Ureter (tissue), 1 donor: Measurements from ENCODE around the gene ROBO2. TPM values are rescaled to one million over a fixed set of nuclear protein-coding genes. Genes with fewer than 3 reads are reported as not detected.

ENCODE experiments used
- DNase-seq: peaks from one replicate; pipeline ENCODE4 v3.0.0-alpha.2; 2020; ENCODE audit warnings: low spot score
- total RNA-seq: library from RNA; stranded (reverse); gene quantifications from one replicate; pipeline ENCODE4 v1.2.4, GENCODE V29; 2023
- donor health status: DM: yes; HTN: yes; CAD: no.

The ROBO2 gene
- total RNA-seq, 1 donor from 2014 or later: 0.39 TPM

- DNase-seq: no peak
Observed at GRCh38 chr3:77566055-77566454, 526.2 kb downstream of the ROBO2 start.

GRCh38 chr3:77571971-77572715 lies 532.2 kb downstream of the ROBO2 start:
- no peak for DNase-seq

- DNase-seq: no peak
Observed at GRCh38 chr3:77577264-77577663, 537.4 kb downstream of the ROBO2 start.

GRCh38 chr3:77586216-77586615 lies 546.3 kb downstream of the ROBO2 start:
- no peak for DNase-seq

GRCh38 chr3:77588863-77589262 lies 549.0 kb downstream of the ROBO2 start:
- DNase-seq: no peak

GRCh38 chr3:77590191-77590590 lies 550.3 kb downstream of the ROBO2 start:
- no peak for DNase-seq

- DNase-seq: no peak
Observed at GRCh38 chr3:77595371-77595870, 555.5 kb downstream of the ROBO2 start.

- no peak for DNase-seq
Observed at GRCh38 chr3:77599948-77600347, 560.0 kb downstream of the ROBO2 start.

GRCh38 chr3:77601823-77602415 lies 562.0 kb downstream of the ROBO2 start:
- no peak for DNase-seq

- DNase-seq: no peak
Observed at GRCh38 chr3:77602722-77603121, 562.8 kb downstream of the ROBO2 start.

GRCh38 chr3:77605308-77605707 lies 565.4 kb downstream of the ROBO2 start:
- no peak for DNase-seq

GRCh38 chr3:77605865-77606264 lies 566.0 kb downstream of the ROBO2 start:
- DNase-seq: no peak

- no peak for DNase-seq
Observed at GRCh38 chr3:77606372-77606771, 566.5 kb downstream of the ROBO2 start.

- DNase-seq: no peak
Observed at GRCh38 chr3:77618686-77619085, 578.8 kb downstream of the ROBO2 start.

GRCh38 chr3:77620009-77620408 lies 580.1 kb downstream of the ROBO2 start:
- no peak for DNase-seq

- no peak for DNase-seq
Observed at GRCh38 chr3:77623500-77623899, 583.6 kb downstream of the ROBO2 start.

- DNase-seq: no peak
Observed at GRCh38 chr3:77626157-77626556, 586.3 kb downstream of the ROBO2 start.

- DNase-seq: no peak
Observed at GRCh38 chr3:77648214-77648613, 608.3 kb downstream of the ROBO2 start.

- DNase-seq: no peak
Observed at GRCh38 chr3:77648664-77649063, 608.8 kb downstream of the ROBO2 start.

- no peak for DNase-seq
Observed at GRCh38 chr3:77652624-77653023, 612.7 kb downstream of the ROBO2 start.

GRCh38 chr3:77655396-77655795 lies 615.5 kb downstream of the ROBO2 start:
- DNase-seq: no peak

- DNase-seq: no peak
Observed at GRCh38 chr3:77660718-77661117, 620.8 kb downstream of the ROBO2 start.

GRCh38 chr3:77667901-77668300 lies 628.0 kb downstream of the ROBO2 start:
- DNase-seq: no peak
